K562 treated with DMSO at 1 percent for 24 hours (cell line): Measurements from ENCODE around the gene FUCA1. TPM values are rescaled to one million over a fixed set of nuclear protein-coding genes. Genes with fewer than 3 reads are reported as not detected.

ENCODE experiments used
- total RNA-seq: library from RNA; unstranded; fragments of 300-600 nt; gene quantifications from 2 replicates; pipeline ENCODE4 v1.2.3, GENCODE V29; 2022; ENCODE audit warnings: low read depth; ENCODE audit not compliant: insufficient read depth

FUCA1 gene
- total RNA-seq: 37.8 and 48.1 TPM in 2 replicates

GRCh38 chr1:23867895-23868556 is at the start of gene FUCA1:
Gene FUCA1, minus strand, starts transcription at chr1:23868290. Its CDS starts 4 bp downstream, at chr1:23868286.

GRCh38 chr1:23913212-23913880 is 45.3 kb upstream of the FUCA1 start, which contains the start of gene CNR2:
Gene CNR2, minus strand, starts transcription at chr1:23913362. Its CDS starts 37,745 bp downstream, at chr1:23875617.

GRCh38 chr1:23825076-23825761 is 42.9 kb downstream of the FUCA1 start, which contains the start of gene HMGCL:
Gene HMGCL, minus strand, starts transcription at chr1:23825429. Its CDS starts 14 bp downstream, at chr1:23825415.

GRCh38 chr1:23800400-23801337 is 67.4 kb downstream of the FUCA1 start, which contains the start of gene GALE:
Gene GALE, minus strand, starts transcription at chr1:23800754. Its CDS starts 1,747 bp downstream, at chr1:23799007.

Other genes starting within 250 kb of the FUCA1 start
- gene RPL11, start 176.5 kb downstream of the FUCA1 start, total RNA-seq: 3,177 and 3,456 TPM in 2 replicates
- 27.0 and 27.4 TPM in 2 replicates for gene ELOA, start 124.8 kb downstream of the FUCA1 start, total RNA-seq
- 117 and 125 TPM in 2 replicates for gene PITHD1, start 89.9 kb downstream of the FUCA1 start, total RNA-seq
- 105 and 111 TPM in 2 replicates for gene LYPLA2, start 77.1 kb downstream of the FUCA1 start, total RNA-seq
- gene GALE, start 67.5 kb downstream of the FUCA1 start, total RNA-seq: 70.7 and 78.4 TPM in 2 replicates
- 64.6 and 70.5 TPM in 2 replicates for gene HMGCL, start 42.9 kb downstream of the FUCA1 start, total RNA-seq
- gene CNR2, start 45.1 kb upstream of the FUCA1 start, total RNA-seq: not detected in 2 replicates
- 115 and 123 TPM in 2 replicates for gene PNRC2, start 91.5 kb upstream of the FUCA1 start, total RNA-seq
- gene SRSF10, start 112.0 kb upstream of the FUCA1 start, total RNA-seq: 67.3 and 70.3 TPM in 2 replicates
- gene MYOM3, start 243.8 kb upstream of the FUCA1 start, total RNA-seq: not detected in 2 replicates